GM19467 (cell line): ENCODE measurements around the gene CES3.
"Not testable (repeated sequence)": the region's sequence is repeated elsewhere in the genome, so short reads cannot be mapped to it uniquely, and the experiment has no call there.

Source experiments
- ATAC-seq: cut with Tn5 transposase; IDR thresholded peaks from one replicate; pipeline ENCODE4 v1.9.1; 2021; ENCODE audit warnings: mild to moderate bottlenecking, moderate library complexity; ENCODE audit not compliant: unreplicated experiment

CES3 gene

GRCh38 chr16:66944971-66945370, 16.1 kb upstream of the CES3 start:
- ATAC-seq = not testable (repeated sequence)

- no peak for ATAC-seq
Observed at GRCh38 chr16:66945939-66946338, 15.1 kb upstream of the CES3 start.

GRCh38 chr16:66946541-66946940, 14.5 kb upstream of the CES3 start:
- no peak for ATAC-seq

- ATAC-seq = no peak
Observed at GRCh38 chr16:66946974-66947301, 14.1 kb upstream of the CES3 start.

- ATAC-seq = no peak
Observed at GRCh38 chr16:66947302-66948065, 13.6 kb upstream of the CES3 start.

- ATAC-seq = no peak
Observed at GRCh38 chr16:66948134-66948836, 12.8 kb upstream of the CES3 start.

- no peak for ATAC-seq
Observed at GRCh38 chr16:66948837-66949225, 12.2 kb upstream of the CES3 start.

- no peak for ATAC-seq
Observed at GRCh38 chr16:66949472-66949871, 11.6 kb upstream of the CES3 start.

- no peak for ATAC-seq
Observed at GRCh38 chr16:66950437-66950836, 10.6 kb upstream of the CES3 start.

- ATAC-seq = no peak
Observed at GRCh38 chr16:66950971-66951790, 9.9 kb upstream of the CES3 start.

GRCh38 chr16:66952430-66953110, 8.5 kb upstream of the CES3 start:
- ATAC-seq = no peak

- ATAC-seq = no peak
Observed at GRCh38 chr16:66953462-66954096, 7.5 kb upstream of the CES3 start.

GRCh38 chr16:66954097-66954659, 6.9 kb upstream of the CES3 start:
- no peak for ATAC-seq

- ATAC-seq = not testable (repeated sequence)
Observed at GRCh38 chr16:66955363-66956153, 5.5 kb upstream of the CES3 start.

- not testable (repeated sequence) for ATAC-seq
Observed at GRCh38 chr16:66956154-66956457, 5.0 kb upstream of the CES3 start.

- ATAC-seq = no peak
Observed at GRCh38 chr16:66958857-66959703, 2.0 kb upstream of the CES3 start.

- ATAC-seq = no peak
Observed at GRCh38 chr16:66959704-66960161, 1.3 kb upstream of the CES3 start.

GRCh38 chr16:66960270-66960669, 796 bp upstream of the CES3 start:
- no peak for ATAC-seq

GRCh38 chr16:66961914-66962313, 848 bp downstream of the CES3 start:
- ATAC-seq = no peak
